D721Med (cell line): ENCODE results near the gene UNC79.

Source experiments
- DNase-seq: peaks from one replicate; pipeline ENCODE4 v3.0.0; 2011; ENCODE audit warnings: low spot score; ENCODE audit not compliant: insufficient read length
- FAIRE-seq: peaks from 2 replicates; lab custom pipeline; 2011; peaks lifted over from hg19 to GRCh38; lab: Jason Lieb, UNC
- TF ChIP-seq, protein P1 (sequence below): IDR thresholded peaks from 2 replicates; pipeline ENCODE4 v1.5.1; 2012; ENCODE audit warnings: mild to moderate bottlenecking, control low read depth; ENCODE audit not compliant: insufficient read depth; ENCODE audit errors: missing control alignments

UNC79 gene

DNA sequence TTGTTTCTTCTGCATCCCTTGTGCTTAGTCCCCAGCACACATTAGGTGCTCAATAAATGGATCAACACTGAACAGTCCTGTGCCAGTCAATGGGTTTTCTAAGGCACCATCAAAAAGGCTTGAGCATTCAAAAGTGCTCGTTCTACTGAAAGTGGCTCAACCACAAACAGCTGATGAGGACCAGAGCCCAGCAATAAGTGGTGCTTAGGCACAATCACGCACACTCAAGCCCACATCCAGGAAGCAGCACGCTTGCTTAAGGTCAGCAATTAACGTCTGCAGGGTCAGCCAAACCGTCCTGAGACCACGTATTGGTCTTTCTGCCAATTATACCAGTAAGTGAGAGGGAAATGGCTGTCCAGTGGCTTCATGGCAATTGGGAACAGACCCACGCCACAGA, 301.0 kb downstream of the UNC79 start:
- DNase-seq (no peak), FAIRE-seq (no peak)
- TF ChIP-seq, protein P1, sequence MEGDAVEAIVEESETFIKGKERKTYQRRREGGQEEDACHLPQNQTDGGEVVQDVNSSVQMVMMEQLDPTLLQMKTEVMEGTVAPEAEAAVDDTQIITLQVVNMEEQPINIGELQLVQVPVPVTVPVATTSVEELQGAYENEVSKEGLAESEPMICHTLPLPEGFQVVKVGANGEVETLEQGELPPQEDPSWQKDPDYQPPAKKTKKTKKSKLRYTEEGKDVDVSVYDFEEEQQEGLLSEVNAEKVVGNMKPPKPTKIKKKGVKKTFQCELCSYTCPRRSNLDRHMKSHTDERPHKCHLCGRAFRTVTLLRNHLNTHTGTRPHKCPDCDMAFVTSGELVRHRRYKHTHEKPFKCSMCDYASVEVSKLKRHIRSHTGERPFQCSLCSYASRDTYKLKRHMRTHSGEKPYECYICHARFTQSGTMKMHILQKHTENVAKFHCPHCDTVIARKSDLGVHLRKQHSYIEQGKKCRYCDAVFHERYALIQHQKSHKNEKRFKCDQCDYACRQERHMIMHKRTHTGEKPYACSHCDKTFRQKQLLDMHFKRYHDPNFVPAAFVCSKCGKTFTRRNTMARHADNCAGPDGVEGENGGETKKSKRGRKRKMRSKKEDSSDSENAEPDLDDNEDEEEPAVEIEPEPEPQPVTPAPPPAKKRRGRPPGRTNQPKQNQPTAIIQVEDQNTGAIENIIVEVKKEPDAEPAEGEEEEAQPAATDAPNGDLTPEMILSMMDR: no peak

DNA sequence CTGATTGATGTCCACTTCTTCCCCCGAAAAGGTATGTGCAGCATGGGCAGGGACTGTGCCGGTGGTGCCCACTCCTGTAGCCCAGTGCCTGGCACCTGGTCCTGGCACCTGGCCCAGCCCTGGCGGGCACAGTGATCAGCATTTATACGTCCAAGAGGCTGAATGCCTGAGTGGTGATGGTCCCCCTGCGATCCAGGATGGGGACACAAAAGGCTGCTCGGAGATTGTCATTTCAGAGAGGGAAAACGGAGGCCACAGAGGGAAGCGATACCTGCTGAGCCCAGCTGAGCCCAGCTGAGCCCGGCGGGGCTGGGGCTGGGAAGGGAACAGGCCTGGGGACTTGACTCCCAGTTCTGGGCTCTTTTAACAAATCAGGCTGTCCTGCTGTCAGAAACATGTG, 301.8 kb downstream of the UNC79 start:
- DNase-seq (no peak), FAIRE-seq (no peak)
- TF ChIP-seq, protein P1: no peak

DNA sequence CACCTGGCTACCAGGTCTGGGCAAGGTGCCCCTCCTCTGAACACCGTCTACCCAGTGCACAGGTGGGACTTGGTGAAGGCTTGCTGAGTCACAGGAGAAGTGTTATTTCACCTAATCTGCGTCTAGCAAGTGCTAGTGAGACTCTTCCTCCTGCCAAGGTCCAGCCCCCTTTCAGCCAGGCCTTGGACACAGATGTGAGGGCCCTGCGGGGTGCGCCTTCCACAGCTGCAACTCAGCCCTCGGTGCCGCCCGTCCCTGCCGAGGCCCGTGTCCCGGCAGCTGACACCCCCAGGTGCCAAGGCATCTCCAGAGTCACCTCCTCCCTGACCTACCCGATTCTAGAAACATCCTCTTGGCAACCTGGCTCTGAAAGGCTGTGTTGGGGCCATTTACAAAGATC, 302.5 kb downstream of the UNC79 start:
- no peak for FAIRE-seq
- no peak for DNase-seq
- TF ChIP-seq, protein P1: no peak

DNA sequence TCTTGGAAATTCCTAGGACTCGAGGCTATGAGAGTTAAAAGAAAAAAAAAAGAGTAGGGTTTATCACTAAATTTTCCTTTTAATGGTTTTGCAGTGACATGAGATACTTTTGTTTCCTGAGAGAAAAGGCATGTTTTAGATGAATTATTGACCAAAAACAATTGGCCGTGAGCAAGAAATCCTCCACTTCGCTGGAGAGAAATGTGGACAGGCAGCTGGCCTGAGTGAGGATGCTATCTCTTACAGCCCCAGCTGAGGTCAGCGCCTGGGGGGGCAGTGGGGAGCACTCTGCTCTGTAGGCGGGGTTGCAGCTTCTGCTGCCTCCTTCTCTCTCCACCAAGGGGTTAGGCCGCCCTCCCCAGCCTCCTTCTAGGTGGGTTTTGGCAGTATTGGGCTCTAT, 302.9 kb downstream of the UNC79 start:
- TF ChIP-seq, protein P1: no peak
- DNase-seq (no peak), FAIRE-seq (no peak)

DNA sequence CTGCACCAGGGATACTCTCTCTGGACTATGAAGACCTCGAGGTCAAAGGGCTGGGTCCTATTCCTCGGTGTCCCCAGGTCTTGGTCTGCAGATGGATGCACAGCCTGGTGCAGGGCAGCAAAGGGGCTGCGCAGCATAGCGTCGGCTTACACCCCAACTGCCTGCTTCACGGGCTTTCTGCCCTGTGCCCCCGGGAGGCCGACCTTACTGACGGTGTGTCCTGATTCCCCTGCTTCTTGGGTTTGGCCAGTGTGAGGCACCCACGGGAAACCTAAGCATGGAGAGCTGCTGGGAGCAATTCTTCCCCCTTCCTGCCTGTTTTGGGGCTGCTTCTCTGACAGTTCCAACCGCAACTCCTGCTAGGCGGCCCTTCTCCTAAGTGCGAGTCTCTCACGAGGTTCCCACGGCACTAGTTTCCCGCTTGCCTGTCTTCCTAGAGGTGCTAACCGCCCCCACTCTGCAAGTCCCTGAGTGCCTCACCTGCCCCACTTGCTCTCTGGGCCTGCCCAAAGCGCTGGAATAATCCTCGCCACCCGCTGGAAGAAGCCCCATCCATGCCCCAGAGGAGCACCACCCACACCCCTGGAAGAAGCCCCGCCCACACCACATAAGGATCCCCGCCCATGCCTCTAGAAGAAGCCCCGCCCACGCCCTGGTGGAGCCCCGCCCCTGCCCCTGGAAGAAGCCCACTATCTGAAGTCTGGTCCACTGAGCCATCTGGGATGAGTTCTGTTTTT, 303.5 kb downstream of the UNC79 start:
- TF ChIP-seq, protein P1: no peak
- FAIRE-seq: no peak
- no peak for DNase-seq

DNA sequence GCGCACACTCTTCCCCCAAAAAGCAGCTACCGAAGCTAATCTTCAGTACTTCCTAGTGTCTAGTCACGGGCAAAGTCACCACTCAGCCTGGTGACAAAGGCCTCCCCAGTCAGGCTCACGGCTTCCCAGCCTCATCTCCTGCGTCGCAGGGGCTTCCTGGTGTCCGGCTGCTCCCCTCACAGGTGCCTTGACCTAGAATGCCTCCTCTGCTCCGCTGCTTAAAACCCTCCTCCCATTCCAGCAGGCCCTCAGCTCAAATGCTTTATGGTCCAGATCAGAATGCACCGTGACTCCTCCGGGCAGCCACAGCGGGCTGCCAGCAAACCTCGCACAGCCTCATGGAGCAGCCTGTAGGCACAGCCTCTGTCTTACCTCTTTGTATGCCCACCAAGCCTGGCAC, 304.5 kb downstream of the UNC79 start:
- DNase-seq: no peak
- no peak for FAIRE-seq
- TF ChIP-seq, protein P1: no peak

DNA sequence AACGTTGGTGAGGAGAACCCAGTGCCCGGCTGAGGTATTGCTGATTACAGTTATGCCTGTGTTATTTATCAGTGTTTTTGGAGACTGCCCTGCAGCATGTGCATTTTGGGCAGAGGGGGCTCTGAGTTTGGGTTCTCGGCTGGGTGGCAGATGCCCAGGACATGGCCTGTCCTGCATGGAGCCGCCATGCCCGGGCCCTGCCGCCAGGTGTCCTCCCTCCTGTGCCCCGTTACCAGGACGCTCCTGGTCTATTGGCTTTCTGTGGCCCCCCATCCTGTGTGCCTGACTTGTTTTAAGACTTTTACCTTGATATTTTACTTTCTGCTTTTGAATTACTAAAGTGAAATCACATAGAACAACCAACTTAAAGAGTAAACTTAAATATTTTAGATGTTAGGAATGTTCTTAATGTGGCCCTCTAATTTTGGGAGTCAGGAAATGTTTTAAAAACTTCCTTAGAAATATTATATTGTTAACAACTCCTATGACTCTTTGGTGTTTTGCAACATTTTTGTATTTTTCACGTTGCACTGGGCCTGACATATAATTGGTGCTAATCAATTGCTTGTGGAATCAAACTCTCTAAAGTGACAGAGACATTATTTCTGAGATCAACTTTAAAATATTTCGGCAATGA, 305.8 kb downstream of the UNC79 start:
- FAIRE-seq (no peak), DNase-seq (no peak)
- TF ChIP-seq, protein P1: peak; percentile 29
